Mammary epithelial cell (primary cell): Measurements from ENCODE around the gene DERL2.

Experiments
- EZH2 ChIP-seq: IDR thresholded peaks from 2 replicates; pipeline ENCODE4 v1.6.1; 2012; ENCODE audit warnings: low read length, inconsistent platforms, borderline replicate concordance
- TF ChIP-seq, protein P1 (sequence below), 2 donors: IDR thresholded peaks in 1 of 2; conservative IDR thresholded peaks in 1 of 2; 2 replicates each; pipeline ENCODE4 v1.5.1; 2011 to 2012; ENCODE audit warnings: inconsistent platforms in 2 of 2, low read length in 2 of 2, mild to moderate bottlenecking in 2 of 2, control low read depth in 1 of 2, low read depth in 1 of 2; ENCODE audit not compliant: insufficient read depth in 1 of 2; ENCODE audit errors: extremely low read depth in 1 of 2

DNA sequence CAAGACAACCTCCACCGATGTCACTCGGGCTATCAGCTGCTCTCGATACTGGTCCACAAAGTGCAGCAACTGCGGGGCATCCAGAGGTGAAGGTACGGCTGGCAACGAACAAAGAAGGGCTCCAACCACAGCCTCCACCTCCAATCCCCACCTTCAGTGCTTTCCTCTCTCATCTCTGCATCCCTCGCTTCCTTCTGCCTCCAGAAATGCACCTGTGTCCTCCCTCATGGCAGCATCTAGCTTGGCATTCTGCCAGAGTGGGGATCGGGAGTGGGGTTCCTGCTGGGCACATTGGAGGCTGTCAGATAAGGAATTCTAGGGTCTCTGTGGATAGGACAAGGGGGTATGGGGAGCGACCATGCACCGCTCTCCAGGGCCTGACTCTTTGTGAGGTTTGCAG, 29.0 kb upstream of the DERL2 start:
- TF ChIP-seq, protein P1, sequence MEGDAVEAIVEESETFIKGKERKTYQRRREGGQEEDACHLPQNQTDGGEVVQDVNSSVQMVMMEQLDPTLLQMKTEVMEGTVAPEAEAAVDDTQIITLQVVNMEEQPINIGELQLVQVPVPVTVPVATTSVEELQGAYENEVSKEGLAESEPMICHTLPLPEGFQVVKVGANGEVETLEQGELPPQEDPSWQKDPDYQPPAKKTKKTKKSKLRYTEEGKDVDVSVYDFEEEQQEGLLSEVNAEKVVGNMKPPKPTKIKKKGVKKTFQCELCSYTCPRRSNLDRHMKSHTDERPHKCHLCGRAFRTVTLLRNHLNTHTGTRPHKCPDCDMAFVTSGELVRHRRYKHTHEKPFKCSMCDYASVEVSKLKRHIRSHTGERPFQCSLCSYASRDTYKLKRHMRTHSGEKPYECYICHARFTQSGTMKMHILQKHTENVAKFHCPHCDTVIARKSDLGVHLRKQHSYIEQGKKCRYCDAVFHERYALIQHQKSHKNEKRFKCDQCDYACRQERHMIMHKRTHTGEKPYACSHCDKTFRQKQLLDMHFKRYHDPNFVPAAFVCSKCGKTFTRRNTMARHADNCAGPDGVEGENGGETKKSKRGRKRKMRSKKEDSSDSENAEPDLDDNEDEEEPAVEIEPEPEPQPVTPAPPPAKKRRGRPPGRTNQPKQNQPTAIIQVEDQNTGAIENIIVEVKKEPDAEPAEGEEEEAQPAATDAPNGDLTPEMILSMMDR (conservative IDR thresholded peaks at IDR 0.05 in 1 of 2, IDR thresholded peaks at IDR 0.05 in 1 of 2; ENCODE audit: extremely low read depth in 1 of 2, insufficient read depth in 1 of 2, low read depth in 1 of 2, low read length in 2 of 2): no peak
- no peak for TF ChIP-seq EZH2
